IMR-90 (cell line): Measurements from ENCODE around the gene ZNF423. TPM values are rescaled to one million over a fixed set of nuclear protein-coding genes. Genes with fewer than 3 reads are reported as not detected.

ENCODE experiments used
- ATAC-seq: fragments of 200-7000 bp; cut with Tn5 transposase; 2 replicates; pipeline ENCODE4 v1.9.1; 2020; ENCODE audit warnings: low read depth, mild to moderate bottlenecking, moderate library complexity
- BruUV-seq: library from RNA; stranded (reverse); fragments of 400-500 nt; replicated peaks from 2 replicates; lab custom pipeline; 2021; lab: Mats Ljungman, UMichigan
- CTCF ChIA-PET: fragments of 300-600 bp; formaldehyde crosslinking; extraction: SDS; loops from one replicate; lab custom pipeline; 2021; ENCODE audit warnings: antibody characterized with exemption; lab: Yijun Ruan, JAX
- POLR2A ChIA-PET: fragments of 300-600 bp; sonication (Branson Sonifier 250); formaldehyde crosslinking; loops from one replicate; lab custom pipeline; 2022; ENCODE audit warnings: antibody characterized with exemption; ENCODE audit not compliant: unreplicated experiment; lab: Charles Lee
- DNase-seq: peaks from one replicate; pipeline ENCODE4 v3.0.0; 2013
- H2AFZ ChIP-seq: replicated peaks from 2 replicates; pipeline ENCODE3; 2013; ENCODE audit warnings: low read length, mild to moderate bottlenecking; ENCODE audit not compliant: poor library complexity
- H2AK5ac ChIP-seq: 2 replicates; pipeline ENCODE4 v1.6.1; 2013; ENCODE audit warnings: low read depth, low read length, inconsistent platforms
- H2AK9ac ChIP-seq: replicated peaks from 2 replicates; pipeline ENCODE3; 2013; ENCODE audit warnings: mild to moderate bottlenecking, low read depth, low read length, moderate library complexity; ENCODE audit not compliant: poor library complexity
- H2BK120ac ChIP-seq: 2 replicates; pipeline ENCODE4 v1.6.1; 2013; ENCODE audit warnings: low read depth, low read length, inconsistent platforms
- H2BK15ac ChIP-seq: 3 replicates; pipeline ENCODE4 v1.6.1; 2013; ENCODE audit warnings: low read depth, low read length, inconsistent platforms
- H2BK20ac ChIP-seq: 2 replicates; pipeline ENCODE4 v1.6.1; 2013; ENCODE audit warnings: low read depth, mild to moderate bottlenecking, inconsistent platforms, low read length, moderate library complexity
- H2BK5ac ChIP-seq: 2 replicates; pipeline ENCODE4 v1.6.1; 2013; ENCODE audit warnings: mild to moderate bottlenecking, low read depth, low read length, inconsistent platforms; ENCODE audit not compliant: poor library complexity, severe bottlenecking
- H3K14ac ChIP-seq: replicated peaks from 2 replicates; pipeline ENCODE4 v1.6.1; 2013; ENCODE audit warnings: low read depth, low read length, inconsistent platforms
- H3K18ac ChIP-seq: 2 replicates; pipeline ENCODE4 v1.6.1; 2013; ENCODE audit warnings: low read depth, low read length, control low read depth
- H3K23ac ChIP-seq: 2 replicates; pipeline ENCODE4 v1.6.1; 2013; ENCODE audit warnings: low read depth, low read length, inconsistent platforms
- H3K27ac ChIP-seq: 2 replicates; pipeline ENCODE4 v1.5.1; 2013; ENCODE audit warnings: mild to moderate bottlenecking, control low read depth, low read length; ENCODE audit not compliant: insufficient read depth
- H3K27me3 ChIP-seq: 2 replicates; pipeline ENCODE4 v1.6.1; 2013; ENCODE audit warnings: low read length; ENCODE audit not compliant: control insufficient read depth, insufficient read depth
- H3K36me3 ChIP-seq: 2 replicates; pipeline ENCODE4 v1.6.1; 2013; ENCODE audit warnings: low read length, mixed read lengths; ENCODE audit not compliant: control insufficient read depth, insufficient read depth
- H3K4ac ChIP-seq: 2 replicates; pipeline ENCODE4 v1.6.1; 2013; ENCODE audit warnings: low read depth, low read length, inconsistent platforms
- H3K4me1 ChIP-seq: 2 replicates; pipeline ENCODE4 v1.6.1; 2013; ENCODE audit warnings: low read length, mixed read lengths; ENCODE audit not compliant: control insufficient read depth, insufficient read depth
- H3K4me2 ChIP-seq: 2 replicates; pipeline ENCODE4 v1.6.1; 2013; ENCODE audit warnings: low read depth, mild to moderate bottlenecking, control low read depth, low read length, moderate library complexity
- H3K4me3 ChIP-seq: 2 replicates; pipeline ENCODE4 v1.5.1; 2013; ENCODE audit warnings: low read depth, mild to moderate bottlenecking, control low read depth, low read length, moderate library complexity; ENCODE audit not compliant: insufficient read depth
- H3K56ac ChIP-seq: 2 replicates; pipeline ENCODE4 v1.6.1; 2013; ENCODE audit warnings: low read length, inconsistent platforms; ENCODE audit not compliant: insufficient read depth; ENCODE audit errors: extremely low read depth
- H3K79me1 ChIP-seq, 2 experiments: 2 replicates each; pipeline ENCODE4 v1.6.1; 2013; ENCODE audit warnings: low read length in 2 of 2, inconsistent platforms in 1 of 2, low read depth in 1 of 2
- H3K9ac ChIP-seq: 2 replicates; pipeline ENCODE4 v1.6.1; 2013; ENCODE audit warnings: low read depth, low read length, control low read depth
- H3K9me1 ChIP-seq: 2 replicates; pipeline ENCODE4 v1.6.1; 2013; ENCODE audit warnings: low read length, inconsistent platforms; ENCODE audit not compliant: insufficient read depth
- H3K9me3 ChIP-seq: 2 replicates; pipeline ENCODE4 v1.6.1; 2013; ENCODE audit warnings: low read length; ENCODE audit not compliant: control insufficient read depth, insufficient read depth
- H4K20me1 ChIP-seq: 2 replicates; pipeline ENCODE4 v1.6.1; 2013; ENCODE audit warnings: low read length, inconsistent platforms; ENCODE audit not compliant: insufficient read depth
- H4K5ac ChIP-seq: 2 replicates; pipeline ENCODE4 v1.6.1; 2013; ENCODE audit warnings: mild to moderate bottlenecking, low read depth, low read length, control low read depth
- H4K8ac ChIP-seq, 2 experiments: 2 replicates each; pipeline ENCODE4 v1.6.1; 2013; ENCODE audit warnings: low read depth in 2 of 2, low read length in 2 of 2, control low read depth in 1 of 2, inconsistent platforms in 1 of 2
- H4K91ac ChIP-seq: 2 replicates; pipeline ENCODE4 v1.6.1; 2013; ENCODE audit warnings: low read depth, low read length, inconsistent platforms; ENCODE audit not compliant: insufficient read depth
- MAFK ChIP-seq: IDR thresholded peaks from 2 replicates; pipeline ENCODE4 v1.6.1; 2012; ENCODE audit warnings: low read depth, low read length, improper control_type of control experiment
- NFE2L2 ChIP-seq: fragments of 150-350 bp; IDR thresholded peaks from 2 replicates; pipeline ENCODE4 v1.6.1; 2016; ENCODE audit warnings: low read depth, mild to moderate bottlenecking, low read length
- RAD21 ChIP-seq: IDR thresholded peaks from 2 replicates; pipeline ENCODE4 v1.6.1; 2012; ENCODE audit warnings: low read length, improper control_type of control experiment
- WGBS, 2 experiments: methylation state at CpG; one replicate each; pipeline versions ENCODE4 v1.1.5 to v1.1.7; 2013; ENCODE audit warnings: missing lambda C conversion rate in 2 of 2; ENCODE audit not compliant: insufficient read length in 1 of 2; ENCODE audit errors: extremely low coverage in 2 of 2; 5-methylcytosine and 5-hydroxymethylcytosine counted together
- dilution Hi-C: fragments of 300-500 bp; cut with HindIII; formaldehyde crosslinking; loops from one replicate; pipeline ENCODE4 v1.14.3; 2018; ENCODE audit warnings: low sequenced_read_pairs; ENCODE audit not compliant: unreplicated experiment
- in situ Hi-C: fragments of 300-500 bp; cut with MboI; formaldehyde crosslinking; loops from 3 replicates; pipeline ENCODE4 v1.14.3; 2019; ENCODE audit warnings: low sequenced_read_pairs, inconsistent platforms, mixed read lengths
- intact Hi-C: fragments of 100-400 bp; cut with micrococcal nuclease; formaldehyde crosslinking; loops from 2 replicates; pipeline ENCODE4 v1.10.0; 2022
- polyA plus RNA-seq, 3 experiments: library from polyadenylated mRNA; depleted of rRNA; stranded (reverse); fragments of >200 nt; gene quantifications; 2 replicates each; pipeline ENCODE4 v1.2.3, GENCODE V29; 2012; ENCODE audit warnings: low replicate concordance in 1 of 3
- total RNA-seq: library from RNA; depleted of rRNA; stranded (reverse); fragments of >200 nt; gene quantifications from 2 replicates; pipeline ENCODE4 v1.2.3, GENCODE V29; 2012

Gene ZNF423
- total and polyA plus RNA-seq, 2 of the 4 experiments (the other 2 are of a cell fraction), result under 0.01 to 0.10 TPM

DNA sequence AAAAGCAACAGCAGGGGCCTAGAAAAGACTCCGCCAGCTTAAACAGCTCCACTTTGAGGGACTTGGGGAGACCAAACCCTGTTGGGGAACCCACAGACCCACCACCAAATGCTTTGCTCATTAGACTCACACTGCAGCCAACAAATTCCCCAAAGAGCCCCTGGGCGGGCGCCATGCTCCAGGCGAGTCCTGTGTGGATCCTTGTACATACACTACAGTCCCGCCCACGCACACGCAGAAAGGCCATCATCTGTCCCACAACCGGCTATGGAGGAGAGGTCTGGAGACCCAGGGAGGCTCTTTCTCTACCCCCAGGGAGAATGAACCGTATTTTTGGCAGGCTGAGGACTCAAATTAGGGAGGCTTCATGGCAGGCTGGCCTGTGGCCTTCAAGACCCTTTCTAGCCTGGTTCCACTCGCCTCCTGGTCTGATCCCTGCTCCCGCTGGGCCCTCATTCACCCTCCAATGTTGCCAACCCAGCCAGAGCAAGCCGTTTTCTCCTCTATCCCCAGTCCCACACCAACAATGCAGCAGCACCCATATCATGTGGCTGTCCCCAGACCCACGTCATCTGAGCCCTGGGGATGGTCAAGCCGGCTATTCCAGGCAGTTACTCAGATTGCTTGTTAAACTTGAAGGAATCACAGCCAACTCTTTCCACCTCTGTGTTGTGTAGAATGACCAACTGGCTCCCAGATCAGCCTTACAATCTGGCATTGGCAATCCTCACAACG, 27.2 kb downstream of the ZNF423 start:
- H2BK15ac ChIP-seq, result no peak overlapping the region
- peaks cover 10% of the 10 kb centered on the region; the same call in 1 of the 2 replicates for H3K27me3 ChIP-seq
- H3K56ac ChIP-seq, result no peak overlapping the region
- H3K9me1 ChIP-seq, result no peaks in the 10 kb centered on the region
- no peak overlapping the region for H4K5ac ChIP-seq
- intact Hi-C loops, result no loop called here
- no peak overlapping the region for H3K4me2 ChIP-seq
- no peak overlapping the region for H3K18ac ChIP-seq
- BruUV-seq, result no TSS peak
- WGBS, 2 experiments, result 80% methylated on average over 2 of the region's 15 CpGs; no CpG with 5 or more reads in 1 of the 2 experiments
- TF ChIP-seq RAD21, result no peak
- no peak for TF ChIP-seq MAFK
- no peak for TF ChIP-seq NFE2L2
- dilution Hi-C loops, result no loop called here
- H2AK5ac ChIP-seq, result no peak overlapping the region
- no peak overlapping the region for H3K27ac ChIP-seq
- no peak overlapping the region for H4K91ac ChIP-seq
- no peak overlapping the region for H2BK120ac ChIP-seq
- in situ Hi-C loops, result no loop called here
- H3K14ac ChIP-seq, result no peak overlapping the region
- H3K23ac ChIP-seq, result no peak overlapping the region
- CTCF ChIA-PET, result no interaction called here
- no peak overlapping the region for H3K9ac ChIP-seq
- no peak overlapping the region for H4K8ac ChIP-seq
- no peaks in the 10 kb centered on the region for H3K79me1 ChIP-seq
- no peak overlapping the region for H3K4me3 ChIP-seq
- H3K4ac ChIP-seq, result no peak overlapping the region
- no peak overlapping the region for H2AK9ac ChIP-seq
- no peak for DNase-seq
- ATAC-seq, result no peak
- no peaks in the 10 kb centered on the region for H3K4me1 ChIP-seq
- POLR2A ChIA-PET, result no interaction called here
- H2BK20ac ChIP-seq, result no peak overlapping the region
- H3K36me3 ChIP-seq, result no peaks in the 10 kb centered on the region
- no peaks in the 10 kb centered on the region for H3K9me3 ChIP-seq
- no peak overlapping the region for H2AFZ ChIP-seq
- H4K20me1 ChIP-seq, result no peaks in the 10 kb centered on the region
- H2BK5ac ChIP-seq, result no peak overlapping the region
